Right lobe of liver (tissue), 4 donors: ENCODE measurements around the gene OR2AK2.

Experiments
- CTCF ChIP-seq, 4 donors: fragments of 200-600 bp in 3 of 4; fragments of 450-650 bp in 1 of 4; IDR thresholded peaks; one replicate each; pipeline versions ENCODE4 v1.5.1 to v1.8.0; 2016 to 2022; ENCODE audit warnings: antibody characterized with exemption in 4 of 4, mild to moderate bottlenecking in 2 of 4
- POLR2A ChIP-seq: fragments of 450-650 bp; IDR thresholded peaks from one replicate; pipeline ENCODE4 v1.6.1; 2017; ENCODE audit warnings: antibody characterized with exemption, mild to moderate bottlenecking
- donor health status: DM: no; HTN: no; CAD: no.
- donor health status: DM: no; HTN: no; CAD: no.
- donor health status: DM: no; HTN: yes; CAD: no.

GRCh38 chr1:248013229-248013710 lies 48.2 kb downstream of the OR2AK2 start, which contains the start of gene OR2L5:
- TF ChIP-seq CTCF (IDR thresholded peaks at IDR 0.05): no peak
- no peak for TF ChIP-seq POLR2A
